A172 (cell line): ENCODE results near the gene MAPK8IP2. TPM values are rescaled to one million over a fixed set of nuclear protein-coding genes. Genes with fewer than 3 reads are reported as not detected.
"Not testable (repeated sequence)": the region's sequence is repeated elsewhere in the genome, so short reads cannot be mapped to it uniquely, and the experiment has no call there.

ENCODE experiments used
- DNase-seq: peaks from one replicate; pipeline ENCODE4 v3.0.0-alpha.2; 2015; ENCODE audit warnings: low spot score
- total RNA-seq: library from RNA; depleted of rRNA; stranded (reverse); fragments of >200 nt; shearing (Covaris generic); gene quantifications from 2 replicates; pipeline ENCODE4 v1.2.3, GENCODE V29; 2014

MAPK8IP2 gene
- total RNA-seq, 1 experiment from 2014 or later: 7.9 TPM

- DNase-seq: no peak
Observed at GRCh38 chr22:50612528-50613221, 12.1 kb downstream of the MAPK8IP2 start.

GRCh38 chr22:50613291-50613981 lies 12.8 kb downstream of the MAPK8IP2 start:
- no peak for DNase-seq

GRCh38 chr22:50614296-50614695 lies 13.7 kb downstream of the MAPK8IP2 start:
- DNase-seq: not testable (repeated sequence)

GRCh38 chr22:50620593-50621355 lies 20.2 kb downstream of the MAPK8IP2 start:
- no peak for DNase-seq

GRCh38 chr22:50621356-50621880 lies 20.8 kb downstream of the MAPK8IP2 start:
- no peak for DNase-seq

DNA sequence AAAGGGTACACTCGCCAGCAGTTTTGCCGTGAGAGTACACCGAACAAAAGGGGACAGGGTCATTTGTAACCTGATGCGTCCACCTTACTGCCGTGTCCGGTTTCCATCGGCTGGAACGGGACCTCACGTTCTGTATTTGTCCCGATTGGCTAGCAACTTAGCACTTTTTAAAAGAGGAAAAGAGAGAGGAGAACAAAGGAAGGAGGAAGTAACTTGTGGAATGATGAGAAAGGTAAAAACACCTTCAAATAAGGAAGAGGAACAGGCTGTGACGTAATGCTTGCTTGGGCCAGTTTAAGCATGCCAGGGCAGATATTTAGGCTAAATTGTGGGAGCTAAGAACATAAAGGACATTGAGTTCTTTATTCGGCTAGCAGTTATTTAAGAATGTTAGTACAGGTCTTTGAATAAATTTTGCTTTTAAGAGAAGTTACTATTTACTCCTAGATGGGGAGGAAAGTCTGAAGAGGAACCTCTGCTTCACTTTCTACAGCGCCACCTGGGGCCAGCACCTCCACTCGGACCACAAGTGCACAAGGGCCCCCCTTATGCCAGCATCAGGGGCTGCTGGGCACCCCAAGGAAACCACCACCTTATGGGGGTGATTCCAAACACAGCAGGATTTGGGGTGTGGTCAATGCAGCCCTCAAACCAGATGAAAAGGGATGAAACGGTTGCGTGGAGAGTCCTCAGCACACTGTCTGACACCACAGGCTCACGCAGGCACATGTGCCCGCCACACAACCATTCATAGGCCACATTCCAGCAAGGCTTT lies 21.5 kb downstream of the MAPK8IP2 start:
- DNase-seq: no peak

DNA sequence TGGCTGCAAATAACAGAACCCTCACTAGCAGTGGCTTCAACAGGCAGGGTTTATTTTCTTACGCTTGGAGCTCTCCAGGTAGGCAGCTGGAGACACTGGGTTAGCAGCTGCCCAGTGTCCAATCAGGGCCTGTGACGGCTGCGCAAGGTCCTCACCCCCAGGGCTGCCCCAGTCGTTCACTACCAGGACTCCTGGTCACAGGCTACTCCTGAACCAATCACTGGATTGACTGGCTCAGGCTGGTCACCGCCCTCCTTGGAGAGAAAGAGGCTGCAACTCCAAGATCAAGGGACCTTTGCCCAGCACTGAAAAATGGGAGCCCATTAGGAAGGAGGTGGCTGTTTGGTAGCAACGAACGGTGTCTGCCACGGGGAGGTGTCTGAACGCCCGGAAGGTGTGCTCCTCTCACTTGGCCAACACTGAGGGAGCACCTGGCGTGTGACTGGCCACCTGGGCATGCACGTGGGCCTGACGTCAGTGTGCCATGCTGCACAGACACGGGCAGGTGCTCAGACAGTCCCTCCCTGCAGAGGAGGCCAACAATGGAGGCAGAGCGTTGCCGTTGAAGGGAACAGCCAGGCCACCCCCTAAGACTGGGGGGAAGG lies 22.2 kb downstream of the MAPK8IP2 start:
- DNase-seq: no peak

DNA sequence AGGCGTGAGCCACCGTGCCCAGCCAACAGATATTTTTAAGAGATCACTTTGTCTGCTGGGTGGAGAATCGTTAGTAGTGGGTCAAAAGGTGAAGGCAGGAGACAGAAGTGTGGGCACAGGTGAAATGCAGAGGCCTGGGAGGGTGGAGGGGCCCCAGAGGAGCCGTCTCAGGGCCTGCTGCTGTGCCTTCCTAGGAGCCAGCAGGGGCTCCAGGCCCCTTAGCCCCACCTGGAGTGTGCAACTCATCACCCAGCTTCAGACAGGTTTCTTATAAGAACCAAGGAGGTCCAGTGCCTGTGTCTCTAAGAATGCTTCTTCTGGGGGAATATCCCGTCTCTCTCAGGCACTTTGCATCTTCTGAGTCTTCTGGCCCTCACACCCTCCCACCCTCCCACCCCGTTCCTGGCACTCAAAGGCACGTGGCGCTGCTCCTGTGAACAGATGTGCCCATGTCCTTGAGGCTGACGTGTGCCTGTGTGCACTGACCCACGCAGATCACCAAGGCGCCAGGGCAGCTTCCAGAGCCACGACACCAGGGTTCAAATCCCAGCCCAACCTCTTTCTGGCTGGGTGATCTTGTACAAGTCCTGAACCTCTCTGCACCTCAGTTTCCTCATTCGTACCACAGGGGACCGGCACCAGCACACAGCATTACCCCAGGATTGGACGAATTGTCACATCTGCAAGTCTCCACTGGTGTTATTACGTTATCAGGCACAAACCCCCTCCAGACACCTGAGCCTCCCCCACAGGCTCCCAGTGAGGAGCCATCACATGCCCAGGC lies 23.9 kb downstream of the MAPK8IP2 start:
- no peak for DNase-seq

GRCh38 chr22:50625131-50625567 lies 24.6 kb downstream of the MAPK8IP2 start:
- no peak for DNase-seq

DNA sequence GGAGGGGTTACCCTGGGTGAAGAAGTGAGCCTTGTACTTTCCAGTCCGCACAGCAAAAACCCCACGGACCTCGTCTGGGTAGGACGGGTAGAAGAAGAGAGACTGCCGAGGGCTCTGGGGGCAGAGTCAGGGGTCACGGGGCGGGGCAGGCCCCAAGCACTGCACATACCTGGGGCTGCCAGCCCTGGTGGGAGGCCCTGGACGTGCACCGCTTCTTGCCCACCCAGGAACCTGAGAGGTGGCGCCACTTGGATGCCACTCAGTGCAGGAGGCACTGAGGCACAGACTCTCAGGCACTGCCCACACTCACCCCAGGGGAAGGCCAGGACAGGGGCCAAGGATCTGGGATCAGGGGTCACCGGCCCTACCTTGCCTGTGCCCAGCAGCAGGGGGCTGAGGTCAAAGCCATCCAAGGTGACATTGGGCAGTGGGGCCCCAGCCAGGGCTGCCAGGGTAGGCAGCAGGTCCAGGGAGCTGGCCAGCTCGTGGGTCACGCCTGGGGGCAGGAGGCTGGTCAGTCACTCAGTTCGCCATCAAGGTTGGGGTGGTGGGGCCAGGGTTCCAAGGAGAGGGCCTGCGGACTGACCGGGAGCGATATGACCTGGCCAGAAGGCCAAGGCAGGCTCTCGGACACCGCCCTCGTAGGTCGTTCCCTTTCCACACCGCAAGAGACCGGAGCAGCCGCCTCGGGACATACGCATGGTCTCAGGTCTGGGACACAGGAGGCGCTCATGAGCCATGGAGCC lies 25.1 kb downstream of the MAPK8IP2 start:
- no peak for DNase-seq

- DNase-seq: no peak
Observed at GRCh38 chr22:50626314-50626849, 25.8 kb downstream of the MAPK8IP2 start.

DNA sequence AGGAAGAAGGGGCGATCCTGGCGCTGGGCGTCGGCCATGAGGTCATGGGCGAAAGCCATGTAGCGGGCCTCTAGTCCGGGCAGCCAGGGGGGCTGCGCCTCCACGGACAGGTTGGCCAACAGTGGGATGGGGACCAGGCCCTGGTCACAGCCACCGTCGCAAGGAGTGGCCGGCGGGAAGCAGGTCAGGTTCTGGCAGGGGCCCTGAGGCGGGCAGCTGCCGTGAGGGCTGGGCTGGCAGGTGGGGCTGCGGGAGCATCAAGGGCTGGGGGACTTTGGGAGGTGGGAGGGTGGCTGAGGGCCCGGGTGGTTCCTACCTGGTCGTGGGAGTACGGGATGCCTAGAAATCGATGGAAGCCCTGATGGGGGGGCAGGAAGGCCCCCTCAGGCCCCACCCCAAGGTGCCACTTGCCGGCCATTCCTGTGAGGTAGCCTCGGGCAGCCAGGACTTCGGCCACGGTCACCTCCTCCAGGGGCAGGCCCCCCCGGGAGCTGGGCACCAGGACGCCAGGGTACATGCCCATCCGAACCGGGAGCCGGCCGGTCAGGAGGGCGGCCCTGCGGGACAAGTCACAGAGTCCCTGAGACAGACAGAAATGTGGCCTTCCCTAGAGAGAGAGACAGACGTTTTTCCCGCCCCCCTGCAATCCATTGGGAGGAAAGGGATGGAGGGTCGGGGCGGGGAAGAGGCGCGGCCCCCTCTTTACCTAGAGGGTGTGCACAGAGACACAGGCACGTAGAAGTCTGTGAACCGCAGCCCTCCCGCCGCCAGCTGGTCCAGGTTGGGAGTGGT lies 26.5 kb downstream of the MAPK8IP2 start:
- no peak for DNase-seq

DNA sequence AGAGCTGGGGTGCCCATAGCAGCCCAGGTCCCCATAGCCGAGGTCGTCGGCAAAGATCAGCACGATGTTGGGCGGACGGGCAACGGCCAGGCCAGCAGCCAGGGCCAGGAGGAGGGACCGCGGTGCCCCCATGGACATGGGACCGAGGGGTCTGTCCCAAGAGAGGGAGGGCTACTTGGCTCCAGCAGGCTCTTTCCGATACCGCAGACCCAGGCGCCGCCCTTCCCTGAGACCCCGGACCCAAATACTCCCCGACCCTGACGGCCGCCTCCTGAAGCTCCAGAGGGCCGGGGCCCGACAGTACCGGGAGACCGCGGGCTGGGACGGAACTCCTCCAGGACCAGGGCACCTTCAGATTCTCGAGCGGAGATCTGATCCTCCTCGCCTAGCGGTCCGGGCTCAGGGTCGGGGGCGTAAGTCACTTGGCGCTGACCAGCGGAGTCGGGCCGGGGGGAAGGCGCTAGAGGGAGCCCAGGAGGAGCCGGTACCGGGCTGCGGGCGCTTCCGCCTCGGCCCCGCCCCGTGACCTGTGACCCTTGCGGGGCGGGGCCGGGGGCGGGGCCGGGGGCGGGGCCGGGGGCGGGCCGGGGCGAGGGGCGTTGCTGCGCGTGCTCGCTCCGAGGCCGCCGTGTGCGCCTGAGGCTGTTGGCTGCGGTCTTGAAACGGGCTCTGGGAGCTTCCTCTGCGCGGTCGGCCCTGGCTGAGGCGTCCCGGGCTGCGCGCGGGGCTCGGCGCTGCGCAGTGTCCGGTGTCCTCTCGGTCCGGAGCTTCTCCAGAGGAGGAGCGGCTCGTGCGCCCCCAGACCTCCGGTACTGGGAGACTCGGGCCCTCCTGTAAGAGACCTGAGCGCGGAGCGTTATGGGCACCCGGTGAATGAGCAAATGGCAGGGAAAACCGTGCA lies 27.3 kb downstream of the MAPK8IP2 start, which contains the start of gene ARSA:
Gene ARSA (minus strand): TSS at position 511 of the 901 bp plus-strand sequence. CDS start 373 bp downstream, at position 138.
- peak; percentile 42 for DNase-seq

- DNase-seq: no peak
Observed at GRCh38 chr22:50628543-50629134, 28.0 kb downstream of the MAPK8IP2 start.

- peak; percentile 46 for DNase-seq
Observed at GRCh38 chr22:50630376-50630775, 29.8 kb downstream of the MAPK8IP2 start.

GRCh38 chr22:50633086-50633485 lies 32.5 kb downstream of the MAPK8IP2 start:
- no peak for DNase-seq

GRCh38 chr22:50633771-50634170 lies 33.2 kb downstream of the MAPK8IP2 start:
- no peak for DNase-seq
